ENCODE results near the gene WIPF3.

GRCh38 chr7:29860186-29860585, 53.9 kb downstream of the WIPF3 start:
- TF ChIP-seq EZH2 (IDR thresholded peaks at IDR 0.05; ENCODE audit: borderline replicate concordance, control insufficient read depth, low read depth, low read length) (no peak), POLR2A (IDR thresholded peaks at IDR 0.05; ENCODE audit: low read depth, low read length) (no peak), EGR1 (IDR thresholded peaks at IDR 0.05; ENCODE audit: borderline replicate concordance in 1 of 2, low read depth in 2 of 2, low read length in 2 of 2) (no peak), POU2F2 (IDR thresholded peaks at IDR 0.05; ENCODE audit: borderline replicate concordance, low read depth, low read length) (no peak), FOXM1 (IDR thresholded peaks at IDR 0.05; ENCODE audit: low read depth, low read length) (no peak), SMARCA5 (IDR thresholded peaks at IDR 0.05) (no peak), RBBP5 (conservative IDR thresholded peaks at IDR 0.05) (no peak), POLR2AphosphoS5 (IDR thresholded peaks at IDR 0.05; ENCODE audit: low read length) (no peak), RFX5 (IDR thresholded peaks at IDR 0.05; ENCODE audit: low read depth, low read length) (no peak)
- TF ChIP-seq, protein P1, sequence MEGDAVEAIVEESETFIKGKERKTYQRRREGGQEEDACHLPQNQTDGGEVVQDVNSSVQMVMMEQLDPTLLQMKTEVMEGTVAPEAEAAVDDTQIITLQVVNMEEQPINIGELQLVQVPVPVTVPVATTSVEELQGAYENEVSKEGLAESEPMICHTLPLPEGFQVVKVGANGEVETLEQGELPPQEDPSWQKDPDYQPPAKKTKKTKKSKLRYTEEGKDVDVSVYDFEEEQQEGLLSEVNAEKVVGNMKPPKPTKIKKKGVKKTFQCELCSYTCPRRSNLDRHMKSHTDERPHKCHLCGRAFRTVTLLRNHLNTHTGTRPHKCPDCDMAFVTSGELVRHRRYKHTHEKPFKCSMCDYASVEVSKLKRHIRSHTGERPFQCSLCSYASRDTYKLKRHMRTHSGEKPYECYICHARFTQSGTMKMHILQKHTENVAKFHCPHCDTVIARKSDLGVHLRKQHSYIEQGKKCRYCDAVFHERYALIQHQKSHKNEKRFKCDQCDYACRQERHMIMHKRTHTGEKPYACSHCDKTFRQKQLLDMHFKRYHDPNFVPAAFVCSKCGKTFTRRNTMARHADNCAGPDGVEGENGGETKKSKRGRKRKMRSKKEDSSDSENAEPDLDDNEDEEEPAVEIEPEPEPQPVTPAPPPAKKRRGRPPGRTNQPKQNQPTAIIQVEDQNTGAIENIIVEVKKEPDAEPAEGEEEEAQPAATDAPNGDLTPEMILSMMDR (IDR thresholded peaks at IDR 0.05 in 2 of 3, conservative IDR thresholded peaks at IDR 0.05 in 1 of 3; ENCODE audit: control insufficient read depth in 2 of 3, extremely low read depth in 1 of 3, insufficient read depth in 1 of 3, low read depth in 3 of 3, low read length in 3 of 3), result no peak

All from GM12878 (cell line).